OCI-LY3 (cell line): ENCODE data around the gene TMCC1.

Experiments used
- H2AFZ ChIP-seq: fragments of 200-600, 300-600 bp; shearing (Covaris generic); 2 replicates; pipeline ENCODE4 v1.6.0; 2014; ENCODE audit warnings: antibody characterized with exemption, low read depth, low read length
- H3K27ac ChIP-seq: fragments of 200-600, 300-600 bp; sonication (generic); 2 replicates; pipeline ENCODE4 v1.5.1; 2014; ENCODE audit warnings: mild to moderate bottlenecking, low read length, moderate library complexity, mixed read lengths
- H3K27me3 ChIP-seq: fragments of 200-600, 300-600 bp; sonication (generic); 2 replicates; pipeline ENCODE4 v1.6.1; 2014; ENCODE audit warnings: low read depth, low read length, mixed read lengths
- H3K36me3 ChIP-seq: fragments of 200-600, 300-600 bp; sonication (generic); replicated peaks from 2 replicates; pipeline ENCODE3; 2014; ENCODE audit warnings: low read depth, low read length, mixed read lengths
- H3K4me1 ChIP-seq: fragments of 300-600, 200-600 bp; sonication (generic); 2 replicates; pipeline ENCODE4 v1.6.1; 2014; ENCODE audit warnings: low read length, mixed read lengths
- H3K4me2 ChIP-seq: fragments of 200-600, 300-600 bp; sonication (generic); 2 replicates; pipeline ENCODE4 v1.6.1; 2014; ENCODE audit warnings: low read length, mixed read lengths
- H3K4me3 ChIP-seq: fragments of 300-600, 200-600 bp; sonication (generic); 2 replicates; pipeline ENCODE4 v1.5.1; 2014; ENCODE audit warnings: antibody characterized with exemption, mild to moderate bottlenecking, low read length, moderate library complexity
- H3K79me2 ChIP-seq: fragments of 300-600, 200-600 bp; shearing (Covaris generic); 2 replicates; pipeline ENCODE4 v1.6.1; 2014; ENCODE audit warnings: mild to moderate bottlenecking, low read length, mixed read lengths
- H3K9ac ChIP-seq: fragments of 300-600, 200-600 bp; shearing (Covaris generic); 2 replicates; pipeline ENCODE4 v1.6.0; 2014; ENCODE audit warnings: mild to moderate bottlenecking, low read length, moderate library complexity
- H3K9me3 ChIP-seq: fragments of 200-600, 300-600 bp; shearing (Covaris generic); 2 replicates; pipeline ENCODE4 v1.6.1; 2014; ENCODE audit warnings: low read length, mixed read lengths; ENCODE audit not compliant: insufficient read depth
- H4K20me1 ChIP-seq: fragments of 200-600, 300-600 bp; sonication (generic); 2 replicates; pipeline ENCODE4 v1.6.1; 2016; ENCODE audit warnings: low read length, mixed read lengths; ENCODE audit not compliant: insufficient read depth
- CTCF ChIP-seq: fragments of 200-600, 300-600 bp; sonication (generic); IDR thresholded peaks from 2 replicates; pipeline ENCODE4 v1.5.1; 2014; ENCODE audit warnings: antibody characterized with exemption, low read length, low read depth
- EZH2phosphoT487 ChIP-seq: fragments of 200-600 bp; shearing (Covaris generic); IDR thresholded peaks from 2 replicates; pipeline ENCODE4 v1.6.1; 2018; ENCODE audit warnings: antibody characterized with exemption, mixed run types, low read depth

The TMCC1 gene

GRCh38 chr3:129602730-129603560 lies 290.6 kb downstream of the TMCC1 start:
- no peaks in the 10 kb centered on the region for H4K20me1 ChIP-seq
- H3K27ac ChIP-seq: no peak overlapping the region
- H3K27me3 ChIP-seq: peaks cover 12% of the 10 kb centered on the region
- no peak for TF ChIP-seq CTCF
- TF ChIP-seq EZH2phosphoT487: no peak
- no peak overlapping the region for H3K4me2 ChIP-seq
- no peaks in the 10 kb centered on the region for H3K4me1 ChIP-seq
- H3K9ac ChIP-seq: no peak overlapping the region
- no peak overlapping the region for H3K4me3 ChIP-seq
- no peaks in the 10 kb centered on the region for H3K36me3 ChIP-seq
- no peaks in the 10 kb centered on the region for H3K9me3 ChIP-seq
- H2AFZ ChIP-seq: no peak overlapping the region
- H3K79me2 ChIP-seq: no peaks in the 10 kb centered on the region

- TF ChIP-seq EZH2phosphoT487 (no peak), CTCF (no peak)
- Histone ChIP-seq H3K4me3 (no peak overlapping the region), H3K27me3 (peaks cover 5% of the 10 kb centered on the region), H3K27ac (no peak overlapping the region), H3K79me2 (no peaks in the 10 kb centered on the region), H3K9me3 (no peaks in the 10 kb centered on the region), H4K20me1 (no peaks in the 10 kb centered on the region), H3K9ac (no peak overlapping the region), H3K4me2 (no peak overlapping the region), H3K4me1 (no peaks in the 10 kb centered on the region), H2AFZ (no peak overlapping the region), H3K36me3 (no peaks in the 10 kb centered on the region)
Observed at GRCh38 chr3:129602309-129602708, 291.2 kb downstream of the TMCC1 start.

GRCh38 chr3:129601713-129602112 lies 291.8 kb downstream of the TMCC1 start:
- Histone ChIP-seq H3K27ac (no peak overlapping the region), H4K20me1 (no peaks in the 10 kb centered on the region), H2AFZ (no peak overlapping the region), H3K4me3 (no peak overlapping the region), H3K27me3 (no peaks in the 10 kb centered on the region), H3K9ac (no peak overlapping the region), H3K4me1 (no peaks in the 10 kb centered on the region), H3K36me3 (no peaks in the 10 kb centered on the region), H3K4me2 (no peak overlapping the region), H3K9me3 (no peaks in the 10 kb centered on the region), H3K79me2 (no peaks in the 10 kb centered on the region)
- TF ChIP-seq CTCF (no peak), EZH2phosphoT487 (no peak)

- Histone ChIP-seq H4K20me1 (no peaks in the 10 kb centered on the region), H3K4me1 (no peaks in the 10 kb centered on the region), H3K27me3 (no peaks in the 10 kb centered on the region), H3K36me3 (no peaks in the 10 kb centered on the region), H3K79me2 (no peaks in the 10 kb centered on the region), H3K9ac (no peak overlapping the region), H2AFZ (no peak overlapping the region), H3K4me3 (no peak overlapping the region), H3K27ac (no peak overlapping the region), H3K4me2 (no peak overlapping the region), H3K9me3 (no peaks in the 10 kb centered on the region)
- TF ChIP-seq CTCF: no peak
- no peak for TF ChIP-seq EZH2phosphoT487
Observed at GRCh38 chr3:129600348-129600747, 293.2 kb downstream of the TMCC1 start.
